ACC112 (cell line): Measurements from ENCODE around the gene LCN15.
"Not testable (repeated sequence)": the region's sequence is repeated elsewhere in the genome, so short reads cannot be mapped to it uniquely, and the experiment has no call there.

Source experiments
- H2AFZ ChIP-seq: fragments of 200-600 bp; sonication (generic); one replicate; pipeline ENCODE4 v1.6.0; 2017; ENCODE audit warnings: antibody characterized with exemption, low read length; ENCODE audit not compliant: unreplicated experiment
- H3K27ac ChIP-seq: fragments of 200-600 bp; sonication (generic); 2 replicates; pipeline ENCODE4 v1.5.1; 2014; ENCODE audit warnings: low read depth, mild to moderate bottlenecking, antibody characterized with exemption, low read length, moderate library complexity
- H3K27me3 ChIP-seq: fragments of 200-600 bp; sonication (generic); 2 replicates; pipeline ENCODE4 v1.6.1; 2014; ENCODE audit warnings: mild to moderate bottlenecking, antibody characterized with exemption, low read length, moderate library complexity, mixed read lengths; ENCODE audit not compliant: insufficient read depth
- H3K36me3 ChIP-seq: fragments of 200-600 bp; sonication (generic); 2 replicates; pipeline ENCODE4 v1.6.1; 2016; ENCODE audit warnings: mild to moderate bottlenecking, antibody characterized with exemption, low read length, moderate library complexity, mixed read lengths; ENCODE audit not compliant: insufficient read depth
- H3K4me1 ChIP-seq: fragments of 200-600 bp; sonication (generic); one replicate; pipeline ENCODE4 v1.6.1; 2016; ENCODE audit warnings: low read length, mixed read lengths; ENCODE audit not compliant: insufficient read depth, unreplicated experiment, control insufficient read depth
- H3K4me3 ChIP-seq: fragments of 200-600 bp; sonication (generic); 2 replicates; pipeline ENCODE4 v1.5.1; 2014; ENCODE audit warnings: mild to moderate bottlenecking, low read depth, low read length
- H3K79me2 ChIP-seq: fragments of 200-600 bp; sonication (generic); one replicate; pipeline ENCODE4 v1.6.0; 2016; ENCODE audit warnings: low read length; ENCODE audit not compliant: control insufficient read depth, unreplicated experiment, insufficient read depth

LCN15 gene

DNA sequence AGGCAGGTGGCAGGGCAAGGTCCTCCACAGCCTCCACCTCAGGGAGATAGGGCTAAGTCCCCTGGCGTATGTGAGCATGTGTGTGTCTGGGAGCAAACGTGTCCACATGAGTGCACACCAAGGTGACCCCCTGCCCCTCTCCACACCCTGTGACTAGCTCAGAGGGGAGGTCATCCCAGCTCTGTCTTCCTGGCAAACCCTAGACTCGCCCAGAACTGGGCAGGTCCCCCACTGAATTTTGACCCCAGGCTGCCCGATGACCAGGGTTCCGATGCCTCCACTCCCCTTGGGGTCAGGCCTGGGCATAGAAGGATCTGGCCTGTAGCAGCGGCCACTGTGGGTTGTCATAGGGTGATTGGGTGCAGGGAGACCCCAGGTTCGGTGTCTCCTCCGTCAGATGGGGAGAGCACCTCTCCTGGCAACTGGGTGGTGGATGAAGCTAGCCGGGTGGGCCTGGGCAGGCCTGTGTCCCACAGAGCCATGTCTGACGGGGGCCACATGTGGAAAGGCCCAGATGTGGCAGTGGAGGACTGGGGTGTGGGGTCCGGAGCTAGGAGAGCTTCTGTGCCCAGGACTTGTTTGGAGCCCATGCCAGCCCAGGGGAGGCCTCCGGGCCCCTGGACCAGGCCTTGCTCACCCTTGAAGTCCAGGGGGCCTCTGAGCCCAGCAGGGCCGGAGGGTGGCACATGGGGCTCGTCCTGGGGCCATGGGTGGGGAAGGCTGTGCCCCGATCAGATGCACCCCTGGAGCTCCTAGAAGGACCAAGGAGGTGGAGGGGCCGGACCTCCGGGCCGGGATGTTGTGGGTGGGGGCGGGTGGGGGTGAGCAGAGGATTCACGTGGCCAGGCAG lies 45.7 kb downstream of the LCN15 start:
- Histone ChIP-seq H3K79me2 (no peaks in the 10 kb centered on the region), H3K27ac (no peak overlapping the region), H3K4me1 (no peaks in the 10 kb centered on the region), H3K27me3 (no peaks in the 10 kb centered on the region), H2AFZ (no peak overlapping the region), H3K36me3 (peaks cover 4% of the 10 kb centered on the region; the same call in 1 of the 2 replicates), H3K4me3 (no peak overlapping the region)

DNA sequence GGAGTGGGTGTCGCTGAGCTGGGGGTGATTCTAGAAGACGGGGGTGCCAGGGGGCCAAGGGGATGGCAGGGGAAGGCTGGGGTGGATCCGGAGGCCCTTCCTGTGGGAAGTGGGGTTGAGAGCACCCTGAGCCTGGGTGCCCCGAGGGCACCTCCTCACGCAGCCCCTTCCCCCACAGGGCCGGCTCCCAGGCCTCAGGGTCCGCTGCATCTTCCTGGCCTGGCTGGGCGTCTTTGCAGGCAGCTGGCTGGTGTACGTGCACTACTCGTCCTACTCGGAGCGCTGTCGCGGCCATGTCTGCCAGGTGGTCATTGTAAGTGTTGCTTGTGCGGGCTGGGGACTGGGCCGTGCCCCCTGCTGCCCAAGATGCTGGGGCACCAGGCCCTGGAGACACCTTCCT lies 46.9 kb downstream of the LCN15 start:
- Histone ChIP-seq H2AFZ (no peak overlapping the region), H3K27me3 (peaks cover 6% of the 10 kb centered on the region; the same call in 1 of the 2 replicates), H3K4me1 (no peaks in the 10 kb centered on the region), H3K27ac (no peak overlapping the region), H3K79me2 (no peaks in the 10 kb centered on the region), H3K36me3 (no peaks in the 10 kb centered on the region), H3K4me3 (no peak overlapping the region)

DNA sequence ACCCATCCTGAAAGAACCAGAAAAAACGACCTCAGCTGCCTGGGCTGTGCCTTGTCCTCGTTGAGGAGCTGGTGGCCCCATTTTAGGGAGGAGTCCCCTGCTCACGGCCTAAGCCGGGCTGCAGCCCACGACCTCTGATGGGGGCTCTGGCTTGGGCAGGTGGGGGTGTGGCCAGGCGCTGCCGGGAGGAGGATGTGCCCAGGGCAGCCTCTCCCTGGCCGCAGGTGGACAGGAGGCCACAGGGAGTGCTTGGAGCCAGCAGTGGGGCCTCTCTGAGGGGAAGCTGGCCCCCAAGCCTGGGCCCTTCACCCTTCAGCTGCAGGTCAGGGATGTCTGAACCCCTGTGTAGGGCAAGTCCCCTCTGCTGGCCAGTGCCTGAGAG lies 49.4 kb downstream of the LCN15 start:
- Histone ChIP-seq H3K36me3 (no peaks in the 10 kb centered on the region), H3K27ac (no peak overlapping the region), H2AFZ (no peak overlapping the region), H3K4me3 (no peak overlapping the region), H3K27me3 (peaks cover 6% of the 10 kb centered on the region; the same call in 1 of the 2 replicates), H3K79me2 (no peaks in the 10 kb centered on the region), H3K4me1 (no peaks in the 10 kb centered on the region)

DNA sequence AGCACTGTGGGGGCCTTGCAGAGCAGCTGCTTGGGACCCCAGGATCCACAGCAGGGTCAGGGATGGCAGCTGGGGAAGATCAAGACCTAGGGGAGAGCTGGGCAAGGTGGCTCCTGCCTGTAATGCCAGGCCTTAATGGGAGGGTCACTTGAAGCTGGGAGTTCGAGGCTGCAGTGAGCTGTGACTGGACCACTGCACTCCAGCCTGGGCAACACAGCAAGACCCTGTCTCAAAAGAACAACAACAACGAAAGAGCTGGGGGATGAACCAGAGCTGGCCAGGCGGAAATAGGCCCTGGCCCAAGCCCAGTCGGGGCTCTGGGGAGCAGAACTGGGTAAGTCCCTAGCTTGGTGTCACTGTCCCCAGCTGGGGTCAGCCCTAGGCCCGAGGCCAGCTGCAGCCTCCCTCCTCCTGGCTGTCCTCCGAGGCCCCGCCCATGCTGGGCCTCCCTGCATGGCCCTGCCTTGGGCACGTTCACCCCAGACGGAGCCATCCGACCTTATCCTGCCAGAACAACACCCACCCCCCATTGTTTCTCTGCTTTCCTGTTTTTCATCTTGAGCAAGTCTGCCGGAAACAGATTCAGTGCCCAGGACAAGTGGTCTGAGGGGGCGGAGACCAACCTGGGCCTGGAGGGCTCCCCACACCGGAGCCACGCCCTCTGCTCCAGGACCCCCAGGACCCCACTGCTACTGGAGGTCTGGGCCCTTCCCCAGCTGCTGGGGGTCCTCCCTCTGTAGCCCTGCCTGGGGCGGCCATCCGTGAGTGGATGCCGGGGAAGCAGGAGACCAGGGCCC lies 50.0 kb downstream of the LCN15 start:
- Histone ChIP-seq H3K27ac (no peak overlapping the region), H3K79me2 (no peaks in the 10 kb centered on the region), H3K27me3 (peaks cover 6% of the 10 kb centered on the region; the same call in 1 of the 2 replicates), H3K36me3 (no peaks in the 10 kb centered on the region), H3K4me3 (no peak overlapping the region), H2AFZ (no peak overlapping the region), H3K4me1 (no peaks in the 10 kb centered on the region)

DNA sequence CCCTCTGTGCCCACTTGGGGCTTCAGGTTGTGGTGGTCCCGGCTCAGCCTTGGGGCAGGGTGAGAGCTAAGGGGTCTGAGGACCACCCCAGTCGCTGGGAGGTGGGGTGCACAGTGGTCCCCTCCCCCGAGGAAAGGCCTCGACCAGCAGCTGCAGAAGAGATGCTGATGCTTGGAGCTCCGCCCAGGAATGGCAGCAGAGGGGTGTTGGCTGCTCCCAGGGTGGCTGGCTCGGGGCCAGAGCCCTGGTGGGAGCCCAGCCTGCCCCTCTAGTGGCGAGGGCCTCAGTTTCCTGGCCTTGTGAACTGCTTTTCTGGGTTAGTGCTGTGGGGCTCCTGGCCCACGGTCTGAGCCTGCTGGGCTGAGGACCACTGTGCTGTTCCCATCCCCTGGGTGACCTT lies 50.8 kb downstream of the LCN15 start:
- H3K4me3 ChIP-seq = peak overlapping the region; percentile 71; the same call in 1 of the 2 replicates
- H3K4me1 ChIP-seq = no peaks in the 10 kb centered on the region
- no peak overlapping the region for H2AFZ ChIP-seq
- peaks cover 6% of the 10 kb centered on the region; the same call in 1 of the 2 replicates for H3K27me3 ChIP-seq
- no peaks in the 10 kb centered on the region for H3K79me2 ChIP-seq
- no peaks in the 10 kb centered on the region for H3K36me3 ChIP-seq
- H3K27ac ChIP-seq = no peak overlapping the region

DNA sequence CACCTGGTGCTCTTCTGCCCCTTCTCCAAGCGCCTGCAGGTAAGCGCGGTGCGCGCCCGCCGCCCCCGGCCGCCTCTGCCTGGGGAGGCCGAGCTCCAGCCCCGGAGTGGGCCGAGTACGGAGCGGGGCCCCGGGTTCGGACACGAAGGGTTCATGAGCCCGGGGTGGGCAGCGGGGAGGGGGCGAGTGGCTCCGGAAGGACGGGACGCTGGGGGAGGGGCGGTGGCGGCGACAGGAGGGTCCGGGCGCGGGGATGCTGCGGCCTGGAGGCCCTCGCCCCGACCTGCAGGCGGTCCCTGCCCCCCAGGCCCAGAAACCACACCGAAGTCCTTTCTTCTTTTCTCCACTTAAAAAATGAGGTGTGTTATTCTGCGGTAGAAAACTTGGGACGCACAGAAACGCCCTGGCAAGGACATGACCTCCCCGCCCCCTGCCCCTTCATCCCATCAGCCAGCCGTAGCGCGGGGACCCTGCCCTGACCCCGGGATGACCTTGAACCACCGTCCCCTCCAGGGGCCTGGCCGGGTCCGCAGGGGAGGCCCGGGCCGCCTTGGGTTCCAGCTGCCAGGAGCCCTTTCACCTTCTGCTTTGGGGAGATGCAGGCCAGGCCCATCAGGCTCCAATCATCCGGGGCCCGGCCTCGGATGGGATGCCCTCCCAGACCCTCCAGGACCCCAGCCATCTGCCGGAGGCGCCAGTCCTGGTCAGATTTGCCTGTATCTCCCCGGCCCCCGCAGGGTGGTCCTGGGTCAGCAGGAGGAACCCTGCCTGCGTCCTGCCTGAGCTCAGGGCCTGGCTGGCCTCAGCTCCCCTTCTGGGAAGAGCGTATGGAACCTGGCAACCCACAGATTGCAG lies 51.4 kb downstream of the LCN15 start:
- peak overlapping the region; percentile 71 for H3K4me3 ChIP-seq
- H3K27ac ChIP-seq = no peak overlapping the region
- H2AFZ ChIP-seq = peak overlapping the region; percentile 60
- H3K27me3 ChIP-seq = peaks cover 6% of the 10 kb centered on the region; the same call in 1 of the 2 replicates
- H3K4me1 ChIP-seq = no peaks in the 10 kb centered on the region
- no peaks in the 10 kb centered on the region for H3K36me3 ChIP-seq
- H3K79me2 ChIP-seq = no peaks in the 10 kb centered on the region

DNA sequence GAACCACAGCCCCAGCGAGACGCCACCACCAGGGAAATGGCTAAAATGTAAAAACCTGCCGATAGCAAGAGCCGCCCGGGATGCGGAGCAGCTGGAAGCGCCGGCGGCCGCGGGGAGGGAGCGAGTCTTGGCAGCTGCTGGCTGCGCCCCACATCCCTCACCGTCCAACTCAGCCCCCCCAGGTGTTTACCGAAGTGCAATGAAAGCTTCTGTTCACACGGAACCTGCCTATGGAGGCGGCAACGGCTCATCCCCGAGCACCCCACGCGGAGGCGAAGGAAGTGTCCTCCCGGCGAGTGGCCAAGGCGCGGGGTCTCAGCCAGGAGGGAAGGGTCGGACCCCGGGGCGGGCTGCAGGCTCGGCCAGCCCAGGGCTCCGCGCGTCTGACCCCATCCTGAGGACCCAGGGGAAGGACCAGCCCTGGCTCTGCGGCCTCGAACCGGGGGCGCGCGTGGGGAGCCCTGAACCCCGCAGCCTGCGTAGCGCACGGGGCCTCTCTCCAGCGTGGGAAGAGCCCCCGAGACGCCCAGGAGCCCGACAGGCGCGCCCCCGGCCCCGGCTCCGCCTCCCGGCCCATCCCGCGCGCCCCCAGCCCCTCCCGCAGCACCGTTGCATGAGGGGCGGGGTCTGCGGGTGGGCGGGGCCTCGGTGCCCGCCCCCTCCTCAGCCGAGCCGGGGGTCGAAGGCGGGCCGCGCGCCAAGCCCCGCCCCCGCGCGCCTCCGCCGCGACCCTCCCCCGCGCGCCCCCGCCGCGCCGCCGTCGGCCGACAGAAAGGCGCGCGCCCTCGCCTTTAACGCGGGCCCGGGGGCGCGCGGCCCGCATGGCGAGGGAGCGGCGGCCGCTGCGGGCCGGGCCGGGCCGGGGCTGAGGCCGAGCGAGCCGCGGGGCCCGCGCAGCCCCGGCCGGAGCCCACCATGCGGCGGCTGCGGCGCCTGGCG lies 52.3 kb downstream of the LCN15 start, which contains the start of gene DIPK1B:
TSS of gene DIPK1B (plus strand) at position 822 of the 939 bp plus-strand sequence. CDS start at position 916, 94 bp downstream.
- H3K36me3 ChIP-seq = no peaks in the 10 kb centered on the region
- no peaks in the 10 kb centered on the region for H3K79me2 ChIP-seq
- no peak within 1 kb of the TSS for H3K27ac ChIP-seq
- peak within 1 kb of the TSS; percentile 60 for H2AFZ ChIP-seq
- peak within 1 kb of the TSS; percentile 71 for H3K4me3 ChIP-seq
- no peaks in the 10 kb centered on the region for H3K4me1 ChIP-seq
- peaks cover 6% of the 10 kb centered on the region; the same call in 1 of the 2 replicates for H3K27me3 ChIP-seq

DNA sequence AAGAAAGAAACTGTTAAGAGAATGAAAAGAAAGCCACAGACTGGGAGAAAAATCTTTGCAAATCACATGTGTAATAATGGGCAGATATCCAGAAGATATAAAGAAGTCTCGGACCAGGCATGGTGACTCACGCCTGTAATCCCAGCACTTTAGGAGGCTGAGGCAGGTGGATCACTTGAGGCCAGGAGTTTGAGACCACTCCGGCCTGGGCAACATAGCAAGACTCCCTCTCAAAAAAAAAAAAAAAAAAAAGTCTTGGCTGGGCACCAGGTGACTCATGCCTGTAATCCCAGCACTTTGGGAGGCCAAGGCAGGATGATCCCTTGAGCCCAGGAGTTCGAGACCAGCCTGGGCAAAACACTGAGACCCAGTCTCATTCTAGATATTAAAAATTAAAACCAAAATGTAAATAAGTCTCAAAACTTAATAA lies 53.1 kb downstream of the LCN15 start:
- H3K4me1 ChIP-seq, H3K4me3 ChIP-seq, H3K27ac ChIP-seq, H3K79me2 ChIP-seq, H2AFZ ChIP-seq, H3K27me3 ChIP-seq, H3K36me3 ChIP-seq: not testable (repeated sequence)

DNA sequence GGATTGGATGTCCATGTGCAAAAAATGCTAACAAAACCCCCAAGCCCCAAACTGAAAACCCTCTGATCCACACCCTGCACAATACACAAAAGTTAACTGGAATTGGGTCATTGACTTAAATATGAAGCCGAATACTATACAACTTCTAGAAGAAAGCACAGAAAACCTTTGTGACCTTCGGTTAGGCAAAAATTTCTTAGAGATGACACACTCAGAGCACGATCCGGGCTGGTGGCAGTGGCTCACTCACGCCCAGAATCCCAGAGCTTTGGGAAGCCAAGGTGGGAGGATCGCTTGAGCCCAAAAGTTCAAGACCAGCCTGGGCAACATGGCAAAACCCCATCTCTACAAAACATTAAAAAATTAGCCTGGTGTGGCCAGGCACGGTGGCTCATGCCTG lies 53.8 kb downstream of the LCN15 start:
- Histone ChIP-seq H3K4me3 (no peak overlapping the region), H3K36me3 (no peaks in the 10 kb centered on the region), H3K79me2 (no peaks in the 10 kb centered on the region), H3K4me1 (no peaks in the 10 kb centered on the region), H3K27me3 (peaks cover 6% of the 10 kb centered on the region; the same call in 1 of the 2 replicates), H2AFZ (no peak overlapping the region), H3K27ac (no peak overlapping the region)
